ENCODE measurements around the gene ORC6.

ORC6 gene

DNA sequence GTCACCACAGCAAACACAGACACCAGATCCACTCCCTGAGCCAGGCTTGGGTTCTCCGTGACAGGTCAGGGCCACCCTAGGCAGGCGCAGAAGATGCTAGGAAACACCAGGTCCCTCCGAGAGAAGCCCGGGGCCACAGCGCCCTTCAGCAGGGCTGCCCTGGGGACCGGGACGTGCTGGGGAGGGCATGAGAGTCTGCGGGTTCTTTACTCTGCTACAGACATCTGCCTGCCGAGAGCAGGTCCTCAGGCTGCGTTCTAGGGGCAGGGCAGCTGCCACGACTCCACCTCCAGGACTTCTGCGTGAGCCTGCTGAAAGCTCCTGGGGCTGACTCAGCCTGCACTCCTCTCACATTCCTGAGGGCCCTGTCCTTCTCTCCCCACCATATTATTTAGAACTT, 47.2 kb downstream of the ORC6 start:
- TF ChIP-seq, protein P1, sequence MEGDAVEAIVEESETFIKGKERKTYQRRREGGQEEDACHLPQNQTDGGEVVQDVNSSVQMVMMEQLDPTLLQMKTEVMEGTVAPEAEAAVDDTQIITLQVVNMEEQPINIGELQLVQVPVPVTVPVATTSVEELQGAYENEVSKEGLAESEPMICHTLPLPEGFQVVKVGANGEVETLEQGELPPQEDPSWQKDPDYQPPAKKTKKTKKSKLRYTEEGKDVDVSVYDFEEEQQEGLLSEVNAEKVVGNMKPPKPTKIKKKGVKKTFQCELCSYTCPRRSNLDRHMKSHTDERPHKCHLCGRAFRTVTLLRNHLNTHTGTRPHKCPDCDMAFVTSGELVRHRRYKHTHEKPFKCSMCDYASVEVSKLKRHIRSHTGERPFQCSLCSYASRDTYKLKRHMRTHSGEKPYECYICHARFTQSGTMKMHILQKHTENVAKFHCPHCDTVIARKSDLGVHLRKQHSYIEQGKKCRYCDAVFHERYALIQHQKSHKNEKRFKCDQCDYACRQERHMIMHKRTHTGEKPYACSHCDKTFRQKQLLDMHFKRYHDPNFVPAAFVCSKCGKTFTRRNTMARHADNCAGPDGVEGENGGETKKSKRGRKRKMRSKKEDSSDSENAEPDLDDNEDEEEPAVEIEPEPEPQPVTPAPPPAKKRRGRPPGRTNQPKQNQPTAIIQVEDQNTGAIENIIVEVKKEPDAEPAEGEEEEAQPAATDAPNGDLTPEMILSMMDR (IDR thresholded peaks at IDR 0.05; ENCODE audit: control insufficient read depth, insufficient read depth, low read depth, low read length, missing control alignments): no peak
- no peak overlapping the region for H3K4me3 ChIP-seq (ENCODE audit: control insufficient read depth, low read depth, low read length)
- no peak for DNase-seq (ENCODE audit: low read depth)

DNA sequence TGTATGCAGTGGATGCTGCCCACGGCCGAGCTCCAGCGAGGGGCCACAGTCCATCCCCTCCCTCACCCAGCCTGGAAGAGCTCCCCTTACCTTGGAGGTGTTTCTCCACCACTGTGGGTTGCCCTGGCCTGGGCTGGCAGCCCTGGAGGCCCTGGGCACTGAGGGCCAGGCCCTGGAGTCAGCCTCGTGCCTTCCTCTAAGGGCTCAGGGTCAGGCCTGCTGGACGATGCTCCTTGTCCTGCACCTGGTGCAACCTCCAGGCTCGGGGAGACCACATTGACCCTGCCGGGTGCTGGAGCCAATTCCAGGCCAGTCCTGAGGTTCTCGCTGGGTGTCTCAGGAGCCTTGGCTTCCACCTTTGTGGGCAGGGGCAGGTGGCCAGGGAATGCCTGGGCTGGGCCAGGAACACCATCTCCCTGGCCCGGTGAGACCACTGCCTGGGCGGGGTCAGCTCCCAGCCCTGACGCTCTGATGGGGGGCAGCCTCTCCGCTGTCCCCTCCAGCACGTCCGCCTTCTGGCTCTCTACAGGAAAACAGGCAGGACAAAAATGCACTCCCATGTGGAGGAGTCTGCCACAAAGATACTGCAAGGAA, 48.3 kb downstream of the ORC6 start:
- no peak overlapping the region for H3K4me3 ChIP-seq (ENCODE audit: control insufficient read depth, low read depth, low read length)
- TF ChIP-seq, protein P1 (IDR thresholded peaks at IDR 0.05; ENCODE audit: control insufficient read depth, insufficient read depth, low read depth, low read length, missing control alignments): no peak
- DNase-seq (ENCODE audit: low read depth): no peak

DNA sequence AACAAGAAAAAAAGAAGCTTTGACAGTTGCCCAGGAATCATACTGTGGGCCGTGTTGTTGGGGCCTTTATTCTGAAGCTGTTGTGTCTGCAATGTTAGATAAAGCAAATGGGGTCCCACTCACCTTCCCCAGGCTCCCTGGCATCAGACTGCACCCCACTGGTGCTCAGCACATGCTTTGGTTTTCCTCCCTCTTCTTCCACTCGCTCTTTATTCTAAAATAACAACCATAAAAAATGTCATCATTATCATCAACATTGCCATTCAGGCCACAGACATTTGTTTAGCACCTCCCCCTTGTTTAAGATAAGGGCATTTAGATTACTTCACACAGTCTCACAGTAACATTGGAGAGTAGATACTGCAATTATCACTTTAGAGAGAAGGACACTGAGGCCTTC, 50.5 kb downstream of the ORC6 start:
- TF ChIP-seq, protein P1 (IDR thresholded peaks at IDR 0.05; ENCODE audit: control insufficient read depth, insufficient read depth, low read depth, low read length, missing control alignments): no peak
- DNase-seq (ENCODE audit: low read depth): no peak
- no peak overlapping the region for H3K4me3 ChIP-seq (ENCODE audit: control insufficient read depth, low read depth, low read length)

DNA sequence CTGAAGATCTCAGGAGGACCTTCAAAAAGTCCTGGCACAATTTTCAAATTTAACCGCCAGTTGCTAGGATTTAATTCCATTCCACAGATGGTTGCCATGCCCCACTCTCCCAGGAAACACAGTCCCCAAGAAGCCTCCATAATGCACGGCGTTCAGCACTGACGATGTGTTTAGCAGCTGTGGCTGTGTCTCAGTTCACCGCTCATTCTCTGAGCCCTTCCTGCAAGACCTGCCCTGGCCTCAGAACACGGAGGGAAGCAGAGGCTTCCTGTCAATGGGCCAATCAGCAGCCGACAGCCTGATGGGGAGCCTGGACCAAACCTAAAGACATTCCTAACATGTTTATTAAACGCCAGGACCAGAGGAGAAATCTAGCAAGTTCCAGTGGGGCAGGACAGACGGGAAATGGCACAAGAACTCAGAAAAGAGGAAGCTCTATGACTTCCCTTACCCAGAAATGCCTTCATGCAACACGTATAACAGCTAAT, 53.8 kb downstream of the ORC6 start:
- DNase-seq (ENCODE audit: low read depth): no peak
- no peak overlapping the region for H3K4me3 ChIP-seq (ENCODE audit: control insufficient read depth, low read depth, low read length)
- TF ChIP-seq, protein P1 (IDR thresholded peaks at IDR 0.05; ENCODE audit: control insufficient read depth, insufficient read depth, low read depth, low read length, missing control alignments): no peak

DNA sequence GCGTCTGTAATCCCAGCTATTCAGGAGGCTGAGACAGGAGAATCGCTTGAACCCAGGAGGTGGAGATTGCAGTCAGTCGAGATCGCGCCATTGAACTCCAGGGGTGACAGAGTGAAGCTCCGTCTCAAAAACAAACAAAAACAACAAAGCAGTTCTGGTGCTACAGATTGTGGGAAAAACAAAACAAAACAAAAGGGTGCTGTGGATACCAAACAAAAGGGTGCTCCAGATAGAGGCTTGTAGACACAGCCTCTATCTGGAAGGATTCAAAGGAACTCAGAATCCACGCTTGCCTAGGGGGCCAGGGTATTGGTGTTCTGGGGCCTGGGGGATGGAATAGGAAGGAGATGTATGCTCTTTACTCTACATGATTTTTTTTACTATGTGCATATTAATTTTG, 56.2 kb downstream of the ORC6 start:
- no peak for DNase-seq (ENCODE audit: low read depth)
- TF ChIP-seq, protein P1 (IDR thresholded peaks at IDR 0.05; ENCODE audit: control insufficient read depth, insufficient read depth, low read depth, low read length, missing control alignments): no peak
- H3K4me3 ChIP-seq (ENCODE audit: control insufficient read depth, low read depth, low read length): no peak overlapping the region

DNA sequence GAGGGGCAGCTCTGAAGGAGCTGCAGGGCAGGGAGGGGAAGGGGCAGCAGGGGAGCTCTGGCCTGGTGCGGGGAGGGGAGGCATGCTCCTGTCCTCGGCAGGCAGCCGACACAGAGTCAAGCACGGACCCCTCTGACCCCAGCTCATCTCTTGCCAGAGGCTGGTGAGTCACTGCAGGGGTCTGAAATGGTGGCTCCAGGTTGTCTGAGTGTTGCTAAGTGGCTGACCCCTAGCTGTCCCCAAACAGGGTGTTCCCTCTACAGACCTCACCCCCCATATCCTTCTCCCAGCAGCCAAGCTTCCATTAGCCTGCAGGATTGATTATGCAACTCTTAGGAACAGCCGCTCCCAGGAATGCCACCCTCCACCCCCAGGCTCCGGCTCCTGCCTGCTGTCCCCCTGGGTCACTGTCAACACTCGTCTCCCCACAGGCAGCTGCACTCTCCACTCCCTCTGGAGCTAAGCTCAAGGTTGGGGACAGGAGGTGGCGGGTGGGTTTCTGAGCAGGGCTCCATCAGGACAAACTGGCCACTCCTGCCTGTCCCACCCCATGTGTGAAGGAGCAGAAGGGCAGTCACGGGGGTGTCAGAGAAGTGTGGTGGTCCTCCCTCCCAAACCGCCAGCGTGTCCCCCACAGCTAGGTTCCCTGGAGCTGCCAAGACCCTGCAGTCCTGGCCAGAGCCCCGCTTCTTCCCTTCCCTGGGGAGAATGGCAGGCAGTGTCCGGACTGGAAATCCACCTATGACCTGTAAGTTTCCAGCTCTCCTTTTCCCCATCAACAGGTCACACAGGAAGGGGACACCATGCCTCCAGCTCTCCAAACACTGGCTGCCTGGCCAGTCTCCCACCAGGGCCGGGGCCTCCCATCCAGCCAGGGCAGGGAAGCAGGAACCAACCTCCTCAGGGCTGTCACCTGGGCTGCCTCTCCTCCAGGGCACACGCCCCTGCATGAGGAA, 57.6 kb downstream of the ORC6 start:
- no peak overlapping the region for H3K4me3 ChIP-seq (ENCODE audit: control insufficient read depth, low read depth, low read length)
- TF ChIP-seq, protein P1 (IDR thresholded peaks at IDR 0.05; ENCODE audit: control insufficient read depth, insufficient read depth, low read depth, low read length, missing control alignments): no peak
- DNase-seq (ENCODE audit: low read depth): no peak

Data from AG09309 (cell line).